GM12873 (cell line): ENCODE results near the gene DAPK3.

Source experiments
- CTCF ChIP-seq: IDR thresholded peaks from 2 replicates; pipeline ENCODE4 v1.5.1; 2012; ENCODE audit warnings: low read depth, mild to moderate bottlenecking, moderate library complexity, low read length, control low read depth; ENCODE audit not compliant: insufficient read depth; ENCODE audit errors: missing control alignments

DAPK3 gene

GRCh38 chr19:3970808-3971598 is at the start of gene DAPK3:
TSS of gene DAPK3 (minus strand) at chr19:3971099. CDS start at chr19:3969735, 1,364 bp downstream.
- TF ChIP-seq CTCF, result no peak

- no peak for TF ChIP-seq CTCF
Observed at GRCh38 chr19:4019578-4019977, 48.7 kb upstream of the DAPK3 start.

GRCh38 chr19:4018775-4019504 is 48.0 kb upstream of the DAPK3 start:
- TF ChIP-seq CTCF, result no peak

GRCh38 chr19:4018140-4018613 is 47.3 kb upstream of the DAPK3 start:
- TF ChIP-seq CTCF, result no peak

GRCh38 chr19:4016903-4017638 is 46.2 kb upstream of the DAPK3 start:
- TF ChIP-seq CTCF, result no peak

GRCh38 chr19:4016486-4016885 is 45.6 kb upstream of the DAPK3 start:
- no peak for TF ChIP-seq CTCF

GRCh38 chr19:4015705-4016402 is 45.0 kb upstream of the DAPK3 start:
- TF ChIP-seq CTCF, result no peak
